ENCODE measurements around the gene PRR29. TPM values are rescaled to one million over a fixed set of nuclear protein-coding genes. Genes with fewer than 3 reads are reported as not detected.
"Not testable (repeated sequence)": the region's sequence is repeated elsewhere in the genome, so short reads cannot be mapped to it uniquely, and the experiment has no call there.

The PRR29 gene
- total and polyA plus RNA-seq, 12 donors = 0.05 to 1.8 (median 0.64) TPM; not detected in 2

DNA sequence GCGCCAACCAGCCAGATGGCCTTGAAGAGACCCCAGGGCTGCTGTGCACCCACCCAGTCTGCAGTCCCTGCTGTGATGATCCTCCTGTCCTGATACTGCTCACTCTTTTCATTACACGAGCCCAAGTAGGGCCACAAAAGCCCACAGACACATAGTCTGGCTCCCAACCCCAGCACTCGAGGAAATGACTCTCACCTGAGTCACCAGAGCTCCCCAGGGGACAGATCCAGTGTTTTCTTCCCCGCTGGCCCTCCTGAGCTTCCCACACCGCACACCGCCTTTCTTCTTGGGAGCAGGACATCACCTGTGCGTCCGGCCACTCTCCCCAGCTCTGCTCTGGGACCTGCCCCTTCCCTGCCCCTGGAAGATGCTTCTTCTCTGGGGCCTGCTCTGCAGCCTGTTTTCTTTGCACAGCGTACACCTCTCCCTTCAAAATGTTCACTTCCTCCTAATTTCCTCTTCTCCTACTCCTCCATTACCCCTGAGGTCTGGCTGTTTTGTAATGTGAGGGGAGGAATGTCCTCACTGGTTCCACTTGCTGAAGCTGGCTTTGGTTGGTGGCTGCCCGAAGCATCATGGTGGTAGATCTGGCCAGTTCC is 23.5 kb upstream of the PRR29 start:
- WGBS, 4 donors = 66 to 89% (median 82%) methylated on average over 5 to 10 of the region's 10 CpGs
- Histone ChIP-seq H3K4me1 (replicated peaks in 1 of 2) (no peaks in the 10 kb centered on the region), H3K27me3 (no peaks in the 10 kb centered on the region), H3K27ac (no peak overlapping the region), H3K9me3 (replicated peaks in 1 of 3) (no peaks in the 10 kb centered on the region), H3K36me3 (replicated peaks in 1 of 2) (no peaks in the 10 kb centered on the region), H3K4me3 (no peak overlapping the region)
- intact Hi-C loops (cut with DNase I) = no loop called here
- TF ChIP-seq POLR2A (IDR thresholded peaks at IDR 0.05) (no peak), CTCF (IDR thresholded peaks at IDR 0.05) (no peak)
- DNase-seq = no peak

GRCh38 chr17:63975541-63976092 is 22.5 kb upstream of the PRR29 start:
- Histone ChIP-seq H3K9me3 (replicated peaks in 1 of 3) (no peaks in the 10 kb centered on the region), H3K27me3 (no peaks in the 10 kb centered on the region), H3K4me1 (replicated peaks in 1 of 2) (no peaks in the 10 kb centered on the region), H3K36me3 (replicated peaks in 1 of 2) (no peaks in the 10 kb centered on the region), H3K27ac (no peak overlapping the region), H3K4me3 (no peak overlapping the region)
- no peak for DNase-seq
- intact Hi-C loops (cut with DNase I) = no loop called here
- 75 to 82% (median 79%) methylated on average over 2 of the region's 2 CpGs for WGBS, 4 donors
- TF ChIP-seq POLR2A (IDR thresholded peaks at IDR 0.05) (no peak), CTCF (IDR thresholded peaks at IDR 0.05) (no peak)

DNA sequence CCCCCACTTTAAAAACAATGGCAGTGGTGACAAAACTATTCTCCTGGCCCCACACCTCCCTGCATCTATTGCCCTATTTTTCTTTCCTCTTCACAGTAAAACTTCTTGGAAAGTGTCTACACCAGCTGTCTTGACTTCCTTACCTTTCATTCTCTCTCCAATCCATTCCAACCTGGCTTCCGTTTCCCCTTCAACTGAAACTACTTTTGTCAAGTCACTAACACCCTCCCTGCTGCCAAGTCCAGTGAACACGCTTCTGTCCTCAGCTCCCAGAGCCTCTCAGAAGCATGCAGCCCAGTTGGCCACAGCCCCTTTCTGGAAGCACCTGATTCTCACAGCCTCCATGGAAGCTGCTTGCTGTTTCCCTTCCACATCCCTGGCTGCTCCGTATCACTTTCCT is 21.4 kb upstream of the PRR29 start:
- Histone ChIP-seq H3K4me3 (no peak overlapping the region), H3K36me3 (replicated peaks in 1 of 2) (no peaks in the 10 kb centered on the region), H3K9me3 (replicated peaks in 1 of 3) (no peaks in the 10 kb centered on the region), H3K27ac (no peak overlapping the region), H3K4me1 (replicated peaks in 1 of 2) (no peaks in the 10 kb centered on the region), H3K27me3 (no peaks in the 10 kb centered on the region)
- 67 to 76% (median 70%) methylated on average over 3 of the region's 3 CpGs for WGBS, 4 donors
- TF ChIP-seq POLR2A (IDR thresholded peaks at IDR 0.05) (no peak), CTCF (IDR thresholded peaks at IDR 0.05) (no peak)
- no peak for DNase-seq
- intact Hi-C loops (cut with DNase I) = no loop called here

- Histone ChIP-seq H3K27me3 (no peaks in the 10 kb centered on the region), H3K9me3 (replicated peaks in 1 of 3) (no peaks in the 10 kb centered on the region), H3K27ac (no peak overlapping the region), H3K36me3 (replicated peaks in 1 of 2) (no peaks in the 10 kb centered on the region), H3K4me3 (no peak overlapping the region), H3K4me1 (replicated peaks in 1 of 2) (no peaks in the 10 kb centered on the region)
- TF ChIP-seq CTCF (IDR thresholded peaks at IDR 0.05) (no peak), POLR2A (IDR thresholded peaks at IDR 0.05) (no peak)
- WGBS, 4 donors = 75 to 80% (median 78%) methylated on average over 13 of the region's 13 CpGs
- peak in 1 of 7 donors; percentile 16 for DNase-seq
- intact Hi-C loops (cut with DNase I) = no loop called here
Measured at GRCh38 chr17:63978272-63979200, 19.6 kb upstream of the PRR29 start.

DNA sequence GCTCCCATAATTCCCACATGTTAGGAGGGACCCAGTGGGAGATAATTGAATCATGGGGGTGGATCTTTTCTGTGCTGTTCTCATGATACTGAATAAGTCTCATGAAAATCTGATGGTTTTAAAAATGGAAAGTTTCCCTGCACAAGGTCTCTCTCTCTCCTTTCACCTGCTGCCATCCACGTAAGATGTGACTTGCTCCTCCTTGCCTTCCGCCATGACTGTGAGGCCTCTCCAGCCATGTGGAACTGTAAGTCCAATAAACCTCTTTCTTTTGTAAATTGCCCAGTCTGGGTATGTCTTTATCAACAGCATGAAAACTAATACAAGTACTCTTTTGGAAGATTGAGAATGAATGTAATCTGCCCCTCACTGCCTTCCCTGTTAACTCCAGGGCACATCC is 15.5 kb upstream of the PRR29 start:
- DNase-seq; H3K4me3 ChIP-seq; H3K36me3 ChIP-seq (replicated peaks in 1 of 2); H3K27me3 ChIP-seq; H3K9me3 ChIP-seq (replicated peaks in 1 of 3); intact Hi-C loops (cut with DNase I): not testable (repeated sequence)
- Histone ChIP-seq H3K4me1 (replicated peaks in 1 of 2) (peaks cover 5 to 23% of the 10 kb centered on the region in 2 donors), H3K27ac (peak overlapping the region in 1 of 5 donors; percentile 18)
- WGBS, 4 donors = 86 to 93% (median 88%) methylated on average over 2 of the region's 2 CpGs

Data from adrenal gland (tissue), 12 donors.